Tibial nerve (tissue), 3 donors: ENCODE data around the gene OPN5.
"Not testable (repeated sequence)": the region's sequence is repeated elsewhere in the genome, so short reads cannot be mapped to it uniquely, and the experiment has no call there.

Source experiments
- POLR2A ChIP-seq, 2 donors: fragments of 450-650 bp; IDR thresholded peaks; one replicate each; pipeline ENCODE4 v1.6.1; 2017; ENCODE audit warnings: antibody characterized with exemption in 2 of 2, mild to moderate bottlenecking in 2 of 2, moderate library complexity in 2 of 2
- TF ChIP-seq, protein P1 (sequence below), 5 experiments: fragments of 200-600 bp in 3 of 5; fragments of 450-650 bp in 2 of 5; sonication (generic) in 3 of 5; IDR thresholded peaks; one replicate each; pipeline ENCODE4 v1.5.1; 2016 to 2019; ENCODE audit warnings: antibody characterized with exemption in 5 of 5, mild to moderate bottlenecking in 3 of 5, moderate library complexity in 2 of 5

DNA sequence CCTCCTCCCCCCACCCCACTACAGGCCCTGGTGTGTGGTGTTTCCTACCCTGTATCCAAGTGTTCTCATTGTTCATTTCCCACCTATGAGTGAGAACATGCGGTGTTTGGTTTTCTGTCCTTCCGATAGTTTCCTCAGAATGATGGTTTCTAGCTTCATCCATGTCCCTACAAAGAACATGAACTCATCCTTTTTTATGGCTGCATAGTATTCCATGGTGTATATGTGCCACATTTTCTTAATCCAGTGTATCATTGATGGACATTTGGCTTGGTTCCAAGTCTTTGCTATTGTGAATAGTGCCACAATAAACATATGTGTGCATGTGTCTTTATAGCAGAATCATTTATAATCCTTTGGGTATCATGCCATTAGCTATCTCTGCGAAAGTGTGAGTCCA is 36.6 kb upstream of the OPN5 start:
- TF ChIP-seq, protein P1, sequence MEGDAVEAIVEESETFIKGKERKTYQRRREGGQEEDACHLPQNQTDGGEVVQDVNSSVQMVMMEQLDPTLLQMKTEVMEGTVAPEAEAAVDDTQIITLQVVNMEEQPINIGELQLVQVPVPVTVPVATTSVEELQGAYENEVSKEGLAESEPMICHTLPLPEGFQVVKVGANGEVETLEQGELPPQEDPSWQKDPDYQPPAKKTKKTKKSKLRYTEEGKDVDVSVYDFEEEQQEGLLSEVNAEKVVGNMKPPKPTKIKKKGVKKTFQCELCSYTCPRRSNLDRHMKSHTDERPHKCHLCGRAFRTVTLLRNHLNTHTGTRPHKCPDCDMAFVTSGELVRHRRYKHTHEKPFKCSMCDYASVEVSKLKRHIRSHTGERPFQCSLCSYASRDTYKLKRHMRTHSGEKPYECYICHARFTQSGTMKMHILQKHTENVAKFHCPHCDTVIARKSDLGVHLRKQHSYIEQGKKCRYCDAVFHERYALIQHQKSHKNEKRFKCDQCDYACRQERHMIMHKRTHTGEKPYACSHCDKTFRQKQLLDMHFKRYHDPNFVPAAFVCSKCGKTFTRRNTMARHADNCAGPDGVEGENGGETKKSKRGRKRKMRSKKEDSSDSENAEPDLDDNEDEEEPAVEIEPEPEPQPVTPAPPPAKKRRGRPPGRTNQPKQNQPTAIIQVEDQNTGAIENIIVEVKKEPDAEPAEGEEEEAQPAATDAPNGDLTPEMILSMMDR (IDR thresholded peaks at IDR 0.05): not testable (repeated sequence)
- TF ChIP-seq POLR2A (IDR thresholded peaks at IDR 0.05): not testable (repeated sequence)
